Measurements from ENCODE around the gene KLHL7.
"Not testable (repeated sequence)": the region's sequence is repeated elsewhere in the genome, so short reads cannot be mapped to it uniquely, and the experiment has no call there.

The KLHL7 gene

GRCh38 chr7:23107781-23108180 is 2.2 kb downstream of the KLHL7 start:
- DNase-seq (ENCODE audit: low read depth in 3 of 3) = no peak

- no peak for DNase-seq (ENCODE audit: low read depth in 3 of 3)
Measured at GRCh38 chr7:23108995-23109394, 3.4 kb downstream of the KLHL7 start.

GRCh38 chr7:23109470-23109869 is 3.9 kb downstream of the KLHL7 start:
- no peak for DNase-seq (ENCODE audit: low read depth in 3 of 3)

- DNase-seq (ENCODE audit: low read depth in 3 of 3) = no peak
Measured at GRCh38 chr7:23114896-23115295, 9.3 kb downstream of the KLHL7 start.

- no peak for DNase-seq (ENCODE audit: low read depth in 3 of 3)
Measured at GRCh38 chr7:23115991-23116390, 10.4 kb downstream of the KLHL7 start.

GRCh38 chr7:23117841-23118240 is 12.3 kb downstream of the KLHL7 start:
- DNase-seq (ENCODE audit: low read depth in 3 of 3) = no peak

GRCh38 chr7:23120106-23120505 is 14.5 kb downstream of the KLHL7 start:
- DNase-seq (ENCODE audit: low read depth in 3 of 3) = no peak

- no peak for DNase-seq (ENCODE audit: low read depth in 3 of 3)
Measured at GRCh38 chr7:23121165-23121564, 15.6 kb downstream of the KLHL7 start.

GRCh38 chr7:23123007-23123406 is 17.4 kb downstream of the KLHL7 start:
- no peak for DNase-seq (ENCODE audit: low read depth in 3 of 3)

- DNase-seq (ENCODE audit: low read depth in 3 of 3) = no peak
Measured at GRCh38 chr7:23123465-23123864, 17.9 kb downstream of the KLHL7 start.

GRCh38 chr7:23129036-23129435 is 23.5 kb downstream of the KLHL7 start:
- no peak for DNase-seq (ENCODE audit: low read depth in 3 of 3)

GRCh38 chr7:23131799-23132198 is 26.2 kb downstream of the KLHL7 start:
- DNase-seq (ENCODE audit: low read depth in 3 of 3) = not testable (repeated sequence)

GRCh38 chr7:23133797-23134196 is 28.2 kb downstream of the KLHL7 start:
- DNase-seq (ENCODE audit: low read depth in 3 of 3) = no peak

- no peak for DNase-seq (ENCODE audit: low read depth in 3 of 3)
Measured at GRCh38 chr7:23135755-23136154, 30.2 kb downstream of the KLHL7 start.

- DNase-seq (ENCODE audit: low read depth in 3 of 3) = no peak
Measured at GRCh38 chr7:23136216-23136615, 30.6 kb downstream of the KLHL7 start.

- DNase-seq (ENCODE audit: low read depth in 3 of 3) = no peak
Measured at GRCh38 chr7:23157679-23158078, 52.1 kb downstream of the KLHL7 start.

GRCh38 chr7:23158546-23158945 is 53.0 kb downstream of the KLHL7 start:
- DNase-seq (ENCODE audit: low read depth in 3 of 3) = no peak

GRCh38 chr7:23161482-23161881 is 55.9 kb downstream of the KLHL7 start:
- no peak for DNase-seq (ENCODE audit: low read depth in 3 of 3)

- no peak for DNase-seq (ENCODE audit: low read depth in 3 of 3)
Measured at GRCh38 chr7:23164846-23165245, 59.3 kb downstream of the KLHL7 start.

GRCh38 chr7:23165316-23165715 is 59.7 kb downstream of the KLHL7 start:
- DNase-seq (ENCODE audit: low read depth in 3 of 3) = no peak

- no peak for DNase-seq (ENCODE audit: low read depth in 3 of 3)
Measured at GRCh38 chr7:23167691-23168090, 62.1 kb downstream of the KLHL7 start.

- no peak for DNase-seq (ENCODE audit: low read depth in 3 of 3)
Measured at GRCh38 chr7:23168111-23168885, 62.7 kb downstream of the KLHL7 start.

GRCh38 chr7:23175938-23176337 is 70.4 kb downstream of the KLHL7 start:
- no peak for DNase-seq (ENCODE audit: low read depth in 3 of 3)

All from stimulated activated CD4-positive, alpha-beta T cell treated with anti-CD3 and anti-CD28 coated beads, TNF-alpha, amount 100 ng/mL, for 24 hours (primary cell).